Stimulated activated CD4-positive, alpha-beta T cell treated with anti-CD3 and anti-CD28 coated beads, TNF-alpha, amount 100 ng/mL, for 48 hours (primary cell): ENCODE data around the gene SCMH1.

Source experiments
- DNase-seq, 3 donors: peaks; one replicate each; pipeline ENCODE4 v3.0.0-alpha.2; 2020; ENCODE audit warnings: low read depth in 3 of 3

The SCMH1 gene

GRCh38 chr1:41098730-41099460, 143.2 kb downstream of the SCMH1 start:
- no peak for DNase-seq

GRCh38 chr1:41097105-41097504, 145.0 kb downstream of the SCMH1 start:
- no peak for DNase-seq

GRCh38 chr1:41093826-41094225, 148.3 kb downstream of the SCMH1 start:
- DNase-seq: no peak

- no peak for DNase-seq
These were observed 155.2 kb downstream of the SCMH1 start for GRCh38 chr1:41086921-41087320.

GRCh38 chr1:41078616-41079015, 163.5 kb downstream of the SCMH1 start:
- DNase-seq: no peak

- no peak for DNase-seq
These were observed 163.9 kb downstream of the SCMH1 start for GRCh38 chr1:41078193-41078592.

GRCh38 chr1:41073971-41074370, 168.1 kb downstream of the SCMH1 start:
- no peak for DNase-seq

GRCh38 chr1:41072051-41072450, 170.1 kb downstream of the SCMH1 start:
- no peak for DNase-seq

- DNase-seq: no peak
These were observed 185.2 kb downstream of the SCMH1 start for GRCh38 chr1:41056907-41057306.

- no peak for DNase-seq
These were observed 188.8 kb downstream of the SCMH1 start for GRCh38 chr1:41053316-41053715.

GRCh38 chr1:41051022-41051421, 191.1 kb downstream of the SCMH1 start:
- no peak for DNase-seq

- DNase-seq: no peak
These were observed 193.6 kb downstream of the SCMH1 start for GRCh38 chr1:41048540-41048939.

- no peak for DNase-seq
These were observed 195.7 kb downstream of the SCMH1 start for GRCh38 chr1:41046347-41046775.

- no peak for DNase-seq
These were observed 196.4 kb downstream of the SCMH1 start for GRCh38 chr1:41045740-41046139.

GRCh38 chr1:41044187-41044586, 197.9 kb downstream of the SCMH1 start:
- DNase-seq: no peak

- DNase-seq: no peak
These were observed 200.4 kb downstream of the SCMH1 start for GRCh38 chr1:41041614-41042270.

GRCh38 chr1:41038110-41038509, 204.0 kb downstream of the SCMH1 start:
- no peak for DNase-seq

GRCh38 chr1:41037116-41037903, 204.8 kb downstream of the SCMH1 start:
- DNase-seq: no peak

- DNase-seq: no peak
These were observed 208.8 kb downstream of the SCMH1 start for GRCh38 chr1:41033272-41033671.

GRCh38 chr1:41032147-41032546, 210.0 kb downstream of the SCMH1 start:
- DNase-seq: no peak

GRCh38 chr1:41030872-41031616, 211.1 kb downstream of the SCMH1 start:
- no peak for DNase-seq
